GM18951 (cell line): Measurements from ENCODE around the gene RAB19.
"Not testable (repeated sequence)": the region's sequence is repeated elsewhere in the genome, so short reads cannot be mapped to it uniquely, and the experiment has no call there.

Experiments used
- POLR2A ChIP-seq: IDR thresholded peaks from 4 replicates; pipeline ENCODE4 v1.6.1; 2011; ENCODE audit warnings: mild to moderate bottlenecking; ENCODE audit not compliant: insufficient read length, insufficient read depth; ENCODE audit errors: extremely low read depth
- in situ Hi-C: fragments of 300-500 bp; cut with MboI; formaldehyde crosslinking; loops from one replicate; pipeline ENCODE4 v1.12.0; 2022; ENCODE audit warnings: low sequenced_read_pairs, mixed read lengths, inconsistent platforms; ENCODE audit not compliant: unreplicated experiment

RAB19 gene

GRCh38 chr7:140417456-140418155 lies 13.7 kb downstream of the RAB19 start:
- no peak for TF ChIP-seq POLR2A
- in situ Hi-C loops: no loop called here

GRCh38 chr7:140418156-140418472 lies 14.3 kb downstream of the RAB19 start:
- in situ Hi-C loops: not testable (repeated sequence)

DNA sequence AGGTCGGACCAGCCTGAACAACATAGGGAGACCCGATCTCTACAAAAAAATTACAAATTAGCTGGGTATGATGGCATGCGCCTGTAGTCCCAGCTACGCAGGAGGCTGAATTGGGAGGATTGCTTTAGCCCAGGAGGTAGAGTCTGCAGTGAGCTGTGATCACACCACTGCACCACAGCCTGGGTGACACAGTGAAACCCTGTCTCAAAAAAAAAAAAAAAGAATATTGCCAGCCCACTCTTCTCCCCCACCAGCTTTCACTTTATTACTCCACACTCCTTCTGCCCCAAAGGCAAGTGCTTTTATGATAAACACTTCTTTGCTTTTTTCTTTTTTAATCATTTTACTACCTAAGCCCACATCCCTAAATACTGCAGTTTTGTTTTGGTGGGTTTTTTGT lies 14.8 kb downstream of the RAB19 start:
- TF ChIP-seq POLR2A: no peak
- in situ Hi-C loops: no loop called here

DNA sequence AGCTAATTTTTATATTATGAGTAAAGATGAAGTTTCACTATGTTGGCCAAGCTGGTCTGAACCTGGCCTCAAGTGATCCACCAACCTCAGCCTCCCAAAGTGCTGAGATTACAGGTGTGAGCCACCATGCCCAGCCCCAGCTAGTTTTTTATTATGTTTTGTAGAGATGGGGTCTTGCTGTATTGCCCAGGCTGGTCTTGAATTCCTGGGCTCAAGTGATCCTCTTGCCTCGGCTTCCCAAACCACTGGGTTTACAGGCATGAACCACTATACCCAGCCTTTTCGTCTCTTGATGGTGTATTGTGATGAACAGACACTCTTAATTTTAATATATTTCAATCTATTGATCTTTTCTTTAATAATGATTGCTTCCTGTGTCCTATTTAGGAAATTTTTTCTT lies 17.7 kb downstream of the RAB19 start:
- TF ChIP-seq POLR2A: no peak
- in situ Hi-C loops: no loop called here

- in situ Hi-C loops: no loop called here
- no peak for TF ChIP-seq POLR2A
These were observed 19.6 kb downstream of the RAB19 start for GRCh38 chr7:140423501-140423900.

DNA sequence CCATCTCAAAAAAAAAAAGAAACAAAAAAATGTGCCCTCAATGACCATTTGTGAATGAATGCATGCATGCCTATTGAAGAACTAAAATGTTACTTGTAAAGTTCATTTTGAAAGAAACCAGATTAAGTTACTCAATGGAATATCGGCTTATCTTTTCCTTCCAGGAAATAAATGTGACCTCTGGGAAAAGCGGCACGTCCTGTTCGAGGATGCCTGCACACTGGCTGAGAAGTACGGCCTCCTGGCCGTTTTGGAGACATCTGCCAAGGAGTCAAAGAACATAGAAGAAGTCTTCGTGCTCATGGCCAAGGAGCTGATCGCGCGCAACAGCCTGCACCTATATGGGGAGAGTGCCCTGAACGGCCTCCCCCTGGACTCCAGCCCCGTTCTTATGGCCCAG lies 21.9 kb downstream of the RAB19 start:
- in situ Hi-C loops: no loop called here
- TF ChIP-seq POLR2A: no peak

DNA sequence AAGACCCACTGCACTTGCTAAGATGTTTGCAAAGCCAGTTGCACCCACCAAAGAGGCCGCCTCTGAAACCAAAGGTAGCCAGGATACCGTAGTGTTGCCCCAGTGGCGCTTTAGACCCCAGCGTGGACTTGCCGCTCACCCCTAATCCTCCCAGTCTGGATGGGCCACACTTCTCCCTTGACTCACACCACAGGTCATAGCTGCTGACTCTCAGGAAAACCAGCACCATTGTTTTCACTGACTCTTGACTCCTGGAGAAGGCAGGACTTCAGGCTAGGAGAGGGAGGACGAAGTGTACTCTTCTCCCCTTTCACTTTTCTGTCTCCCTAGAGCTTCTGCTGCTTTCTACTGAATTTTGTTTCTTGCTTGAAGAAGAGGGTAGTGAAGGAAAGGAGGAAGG lies 22.3 kb downstream of the RAB19 start:
- in situ Hi-C loops: no loop called here

GRCh38 chr7:140433396-140433795 lies 29.5 kb downstream of the RAB19 start:
- TF ChIP-seq POLR2A: no peak
- in situ Hi-C loops: no loop called here

More for the DNA sequence above, 22.3 kb downstream of the RAB19 start:
- TF ChIP-seq POLR2A: no peak

- in situ Hi-C loops: no loop called here
- no peak for TF ChIP-seq POLR2A
These were observed 31.5 kb downstream of the RAB19 start for GRCh38 chr7:140435252-140435895.

DNA sequence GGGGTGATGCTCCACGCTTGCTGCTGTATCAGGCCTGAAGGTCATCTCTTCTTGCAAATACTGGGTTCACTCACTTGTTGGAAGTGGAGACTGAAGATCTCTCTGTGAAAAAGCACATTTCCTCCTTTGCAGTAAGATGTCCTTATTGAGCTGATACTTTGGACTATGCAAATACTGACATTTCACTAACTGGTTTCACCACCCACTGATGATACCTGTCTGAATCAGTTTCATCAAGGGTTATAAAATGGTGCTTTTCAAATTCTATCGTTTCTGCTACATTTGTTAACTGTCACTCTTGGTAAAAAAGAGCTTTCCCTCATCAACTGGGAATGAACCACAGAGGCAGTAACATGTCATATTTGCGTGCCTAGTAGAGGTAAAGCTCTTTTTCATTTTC lies 35.5 kb downstream of the RAB19 start:
- in situ Hi-C loops: no loop called here
- no peak for TF ChIP-seq POLR2A

- in situ Hi-C loops: no loop called here
These were observed 36.7 kb downstream of the RAB19 start for GRCh38 chr7:140440593-140440992.

GRCh38 chr7:140441519-140441918 lies 37.7 kb downstream of the RAB19 start:
- TF ChIP-seq POLR2A: no peak
- in situ Hi-C loops: no loop called here

More at GRCh38 chr7:140440593-140440992, 36.7 kb downstream of the RAB19 start:
- no peak for TF ChIP-seq POLR2A

- in situ Hi-C loops: no loop called here
- TF ChIP-seq POLR2A: no peak
These were observed 42.6 kb downstream of the RAB19 start for GRCh38 chr7:140446467-140446866.

- in situ Hi-C loops: no loop called here
These were observed 44.0 kb downstream of the RAB19 start for GRCh38 chr7:140447841-140448240.

More at GRCh38 chr7:140447841-140448240, 44.0 kb downstream of the RAB19 start:
- no peak for TF ChIP-seq POLR2A
